Nephron progenitor cell (in vitro differentiated cells): ENCODE results near the gene IQCM.

Experiments used
- DNase-seq: peaks from one replicate; pipeline ENCODE4 v3.0.0; 2021
- H3K27ac Mint-ChIP-seq: 2 replicates; pipeline ENCODE4 v1.8.0; 2021; ENCODE audit warnings: mild to moderate bottlenecking, moderate library complexity, mixed read lengths
- H3K27me3 Mint-ChIP-seq: 2 replicates; pipeline ENCODE4 v1.8.0; 2021; ENCODE audit warnings: mild to moderate bottlenecking, low read depth, mixed read lengths; ENCODE audit not compliant: poor library complexity
- H3K36me3 Mint-ChIP-seq: 2 replicates; pipeline ENCODE4 v1.8.0; 2021; ENCODE audit warnings: low read depth, mixed read lengths
- H3K4me1 Mint-ChIP-seq: 2 replicates; pipeline ENCODE4 v1.8.0; 2021; ENCODE audit warnings: mixed read lengths
- H3K4me3 Mint-ChIP-seq: 2 replicates; pipeline ENCODE4 v1.8.0; 2021; ENCODE audit warnings: mild to moderate bottlenecking, moderate library complexity, mixed read lengths
- H3K9me3 Mint-ChIP-seq: 2 replicates; pipeline ENCODE4 v1.8.0; 2021; ENCODE audit warnings: mild to moderate bottlenecking, moderate library complexity, mixed read lengths
- TF ChIP-seq, protein P1 (sequence below): fragments of 200-600 bp; sonication (generic); IDR thresholded peaks from 2 replicates; pipeline ENCODE4 v1.5.0; 2021; ENCODE audit warnings: antibody characterized with exemption

The IQCM gene, protein sequence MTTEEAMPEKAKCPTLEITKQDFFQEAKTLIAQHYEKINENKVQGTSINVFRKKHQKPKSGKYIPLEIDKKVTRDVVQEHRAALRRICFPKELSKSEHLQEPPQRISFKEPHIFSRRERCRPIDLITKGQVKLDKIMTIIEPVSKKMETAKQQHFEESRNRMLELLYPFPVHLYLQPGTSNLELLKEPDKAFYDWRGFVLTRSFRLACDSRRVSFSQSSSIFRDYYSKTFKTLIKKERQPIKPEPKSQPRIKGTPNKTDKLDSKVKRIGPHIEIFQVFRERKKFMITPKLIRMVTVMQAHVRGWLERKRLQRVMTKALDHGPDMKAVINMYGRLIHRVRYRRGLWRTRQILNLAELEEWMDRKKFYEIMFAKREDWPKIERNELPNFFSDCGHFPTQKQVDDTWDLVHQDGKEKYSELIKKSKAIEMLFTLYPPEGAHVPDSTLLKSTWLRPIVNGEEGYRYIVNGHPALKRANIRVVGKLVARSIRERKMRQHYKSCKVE

GRCh38 chr4:149815743-149816142 lies at the start of gene IQCM:
IQCM (minus strand) TSS chr4:149815843; CDS start chr4:149742691, 73,152 bp downstream.
- Mint-ChIP-seq H3K27me3 (no peaks in the 10 kb centered on the region), H3K27ac (no peak within 1 kb of the TSS), H3K4me1 (no peaks in the 10 kb centered on the region), H3K4me3 (no peak within 1 kb of the TSS), H3K9me3 (no peaks in the 10 kb centered on the region), H3K36me3 (no peaks in the 10 kb centered on the region)
- TF ChIP-seq, protein P1, sequence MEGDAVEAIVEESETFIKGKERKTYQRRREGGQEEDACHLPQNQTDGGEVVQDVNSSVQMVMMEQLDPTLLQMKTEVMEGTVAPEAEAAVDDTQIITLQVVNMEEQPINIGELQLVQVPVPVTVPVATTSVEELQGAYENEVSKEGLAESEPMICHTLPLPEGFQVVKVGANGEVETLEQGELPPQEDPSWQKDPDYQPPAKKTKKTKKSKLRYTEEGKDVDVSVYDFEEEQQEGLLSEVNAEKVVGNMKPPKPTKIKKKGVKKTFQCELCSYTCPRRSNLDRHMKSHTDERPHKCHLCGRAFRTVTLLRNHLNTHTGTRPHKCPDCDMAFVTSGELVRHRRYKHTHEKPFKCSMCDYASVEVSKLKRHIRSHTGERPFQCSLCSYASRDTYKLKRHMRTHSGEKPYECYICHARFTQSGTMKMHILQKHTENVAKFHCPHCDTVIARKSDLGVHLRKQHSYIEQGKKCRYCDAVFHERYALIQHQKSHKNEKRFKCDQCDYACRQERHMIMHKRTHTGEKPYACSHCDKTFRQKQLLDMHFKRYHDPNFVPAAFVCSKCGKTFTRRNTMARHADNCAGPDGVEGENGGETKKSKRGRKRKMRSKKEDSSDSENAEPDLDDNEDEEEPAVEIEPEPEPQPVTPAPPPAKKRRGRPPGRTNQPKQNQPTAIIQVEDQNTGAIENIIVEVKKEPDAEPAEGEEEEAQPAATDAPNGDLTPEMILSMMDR, result no peak
- no peak for DNase-seq

- Mint-ChIP-seq H3K27ac (no peak overlapping the region), H3K4me1 (no peaks in the 10 kb centered on the region), H3K9me3 (peaks cover 11% of the 10 kb centered on the region), H3K4me3 (no peak overlapping the region), H3K27me3 (peaks cover 6% of the 10 kb centered on the region), H3K36me3 (no peaks in the 10 kb centered on the region)
- TF ChIP-seq, protein P1, result no peak
- DNase-seq, result no peak
These were observed 41.8 kb upstream of the IQCM start for GRCh38 chr4:149857446-149857845.

- TF ChIP-seq, protein P1, result no peak
- Mint-ChIP-seq H3K36me3 (no peaks in the 10 kb centered on the region), H3K27ac (no peak overlapping the region), H3K9me3 (peaks cover 22% of the 10 kb centered on the region), H3K27me3 (no peaks in the 10 kb centered on the region), H3K4me3 (no peak overlapping the region), H3K4me1 (no peaks in the 10 kb centered on the region)
- DNase-seq, result no peak
These were observed 30.1 kb upstream of the IQCM start for GRCh38 chr4:149845743-149846142.

- H3K4me1 Mint-ChIP-seq, result no peaks in the 10 kb centered on the region
- H3K27me3 Mint-ChIP-seq, result no peaks in the 10 kb centered on the region
- TF ChIP-seq, protein P1, result no peak
- peaks cover 4% of the 10 kb centered on the region for H3K9me3 Mint-ChIP-seq
- no peak overlapping the region for H3K27ac Mint-ChIP-seq
- DNase-seq, result no peak
- H3K4me3 Mint-ChIP-seq, result no peak overlapping the region
- H3K36me3 Mint-ChIP-seq, result no peaks in the 10 kb centered on the region
These were observed 26.0 kb upstream of the IQCM start for GRCh38 chr4:149841686-149842085.

DNA sequence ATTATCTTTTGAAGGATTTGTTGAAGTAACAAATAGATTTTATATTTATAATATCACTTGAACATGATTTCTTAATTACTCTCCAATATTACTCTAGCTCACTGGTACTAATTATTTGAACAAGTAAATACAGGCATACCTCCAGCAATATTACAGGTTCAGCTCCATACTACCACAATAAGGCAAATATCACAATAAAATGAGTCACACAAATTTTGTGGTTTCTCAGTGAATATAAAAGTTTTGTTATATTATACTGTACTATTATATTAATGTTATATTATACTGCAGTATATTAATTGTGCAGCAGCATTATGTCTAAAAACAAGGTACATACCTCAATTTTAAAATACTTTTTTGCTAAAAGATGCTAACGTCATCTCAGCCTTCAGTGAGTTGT lies 22.4 kb upstream of the IQCM start:
- DNase-seq, result no peak
- no peak overlapping the region for H3K27ac Mint-ChIP-seq
- H3K27me3 Mint-ChIP-seq, result no peaks in the 10 kb centered on the region
- H3K9me3 Mint-ChIP-seq, result peaks cover 3% of the 10 kb centered on the region
- peaks cover 5% of the 10 kb centered on the region for H3K4me1 Mint-ChIP-seq
- TF ChIP-seq, protein P1, result no peak
- no peak overlapping the region for H3K4me3 Mint-ChIP-seq
- no peaks in the 10 kb centered on the region for H3K36me3 Mint-ChIP-seq

DNA sequence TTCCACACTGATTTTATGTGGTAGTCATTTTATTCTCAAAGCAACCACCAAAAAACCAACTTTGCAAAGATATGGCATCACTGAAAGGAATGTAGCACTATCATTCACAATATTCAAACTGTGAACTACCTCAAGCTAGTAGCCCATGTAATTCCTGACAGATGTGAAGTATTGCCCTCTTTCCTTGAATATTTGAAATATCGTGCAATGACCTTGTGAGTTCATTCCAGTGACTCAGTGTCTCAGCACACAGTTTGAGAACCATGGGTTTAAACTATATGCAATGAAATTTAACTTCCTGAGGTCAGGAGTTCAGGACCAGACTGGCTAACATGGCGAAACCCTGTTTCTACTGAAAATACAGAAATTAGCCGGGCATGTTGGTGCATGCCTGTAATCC lies 20.9 kb upstream of the IQCM start:
- Mint-ChIP-seq H3K4me3 (no peak overlapping the region), H3K4me1 (peaks cover 5% of the 10 kb centered on the region), H3K9me3 (no peaks in the 10 kb centered on the region), H3K27me3 (no peaks in the 10 kb centered on the region), H3K27ac (no peak overlapping the region), H3K36me3 (no peaks in the 10 kb centered on the region)
- DNase-seq, result no peak
- TF ChIP-seq, protein P1, result no peak
